Lower leg skin (tissue), 4 donors: ENCODE measurements around the gene RAG1. TPM values are rescaled to one million over a fixed set of nuclear protein-coding genes. Genes with fewer than 3 reads are reported as not detected.

Experiments
- DNase-seq, 2 donors: peaks; one replicate each; pipeline ENCODE4 v3.0.0-alpha.2; 2019; ENCODE audit warnings: low spot score in 2 of 2
- H3K4me3 ChIP-seq: fragments of 200-600 bp; sonication (generic); 2 replicates; pipeline ENCODE4 v1.5.1; 2017; ENCODE audit warnings: mild to moderate bottlenecking, low read depth; ENCODE audit not compliant: poor library complexity, severe bottlenecking
- POLR2A ChIP-seq, 2 donors: fragments of 450-650 bp; IDR thresholded peaks; one replicate each; pipeline ENCODE4 v1.6.1; 2016 to 2017; ENCODE audit warnings: antibody characterized with exemption in 2 of 2, mild to moderate bottlenecking in 1 of 2, moderate library complexity in 1 of 2
- WGBS, 2 donors: methylation state at CpG; one replicate each; pipeline ENCODE4 v1.1.5; 2018; 5-methylcytosine and 5-hydroxymethylcytosine counted together
- intact Hi-C: fragments of 100-400 bp; cut with DNase I; formaldehyde crosslinking; loops from one replicate; pipeline ENCODE4 v1.15.0; 2023; ENCODE audit warnings: low total_unique reads
- total RNA-seq, 4 donors: library from RNA; depleted of rRNA; stranded (reverse); fragments of >200 nt; gene quantifications; one replicate each; pipeline ENCODE4 v1.1.0, GENCODE V29; 2016
- TF ChIP-seq, protein P1 (sequence below), 3 donors: fragments of 450-650 bp; IDR thresholded peaks; one replicate each; pipeline ENCODE4 v1.5.1; 2016; ENCODE audit warnings: antibody characterized with exemption in 3 of 3, mild to moderate bottlenecking in 3 of 3, moderate library complexity in 2 of 3

RAG1 gene
- under 1 TPM in 3 of 4 donors, not detected in 1; 0.17 to 0.45 (median 0.39) TPM for total RNA-seq

DNA sequence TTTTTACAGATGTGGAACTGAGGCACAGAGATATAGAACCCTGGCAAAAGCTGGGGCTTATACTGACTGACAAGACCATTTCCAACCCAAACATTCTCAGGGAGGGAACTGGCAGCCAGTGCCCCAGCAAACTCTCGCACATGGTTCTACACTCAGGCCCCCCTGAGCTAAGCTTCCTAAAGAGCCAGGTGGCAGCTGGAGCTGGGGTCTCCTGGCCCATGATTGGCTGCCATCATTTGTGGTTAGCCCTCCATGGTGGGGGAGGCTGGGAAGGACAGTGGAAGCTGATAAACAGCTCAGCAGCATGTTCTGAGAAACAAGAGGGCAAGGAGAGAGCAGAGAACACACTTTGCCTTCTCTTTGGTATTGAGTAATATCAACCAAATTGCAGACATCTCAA lies at the start of gene RAG1:
Gene RAG1 (plus strand): TSS at position 314 of the 400 bp plus-strand sequence. CDS start 5,298 bp downstream, outside the sequence.
- H3K4me3 ChIP-seq = no peak within 1 kb of the TSS
- 71 to 86% methylated on average over 1 of the region's 1 CpG for WGBS, 2 donors
- DNase-seq = no peak
- intact Hi-C loops = loop anchor here (10.0 kb wide), 1 partner anchor 107 kb away; no protein-coding TSS in a partner anchor
- no peak for TF ChIP-seq POLR2A (IDR thresholded peaks at IDR 0.05)
- TF ChIP-seq, protein P1, sequence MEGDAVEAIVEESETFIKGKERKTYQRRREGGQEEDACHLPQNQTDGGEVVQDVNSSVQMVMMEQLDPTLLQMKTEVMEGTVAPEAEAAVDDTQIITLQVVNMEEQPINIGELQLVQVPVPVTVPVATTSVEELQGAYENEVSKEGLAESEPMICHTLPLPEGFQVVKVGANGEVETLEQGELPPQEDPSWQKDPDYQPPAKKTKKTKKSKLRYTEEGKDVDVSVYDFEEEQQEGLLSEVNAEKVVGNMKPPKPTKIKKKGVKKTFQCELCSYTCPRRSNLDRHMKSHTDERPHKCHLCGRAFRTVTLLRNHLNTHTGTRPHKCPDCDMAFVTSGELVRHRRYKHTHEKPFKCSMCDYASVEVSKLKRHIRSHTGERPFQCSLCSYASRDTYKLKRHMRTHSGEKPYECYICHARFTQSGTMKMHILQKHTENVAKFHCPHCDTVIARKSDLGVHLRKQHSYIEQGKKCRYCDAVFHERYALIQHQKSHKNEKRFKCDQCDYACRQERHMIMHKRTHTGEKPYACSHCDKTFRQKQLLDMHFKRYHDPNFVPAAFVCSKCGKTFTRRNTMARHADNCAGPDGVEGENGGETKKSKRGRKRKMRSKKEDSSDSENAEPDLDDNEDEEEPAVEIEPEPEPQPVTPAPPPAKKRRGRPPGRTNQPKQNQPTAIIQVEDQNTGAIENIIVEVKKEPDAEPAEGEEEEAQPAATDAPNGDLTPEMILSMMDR (IDR thresholded peaks at IDR 0.05) = no peak

DNA sequence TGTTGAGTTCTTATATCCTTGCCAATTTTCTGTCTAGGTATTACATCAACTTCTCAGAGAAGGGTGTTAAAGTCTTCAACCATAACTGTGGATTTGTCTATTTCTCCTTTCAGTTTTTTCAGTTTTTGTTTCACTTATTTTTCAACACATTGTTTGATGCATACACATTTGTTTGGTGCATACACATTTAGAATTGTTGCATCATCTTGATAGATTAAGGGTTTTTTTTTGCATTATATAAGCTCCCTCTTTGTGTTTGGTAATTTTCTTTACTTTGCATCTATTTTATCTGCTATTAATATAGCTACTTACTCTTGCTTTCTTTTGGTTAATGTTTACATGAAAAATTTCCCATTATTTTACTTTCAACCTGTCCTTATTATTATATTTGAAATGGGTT lies 37.0 kb upstream of the RAG1 start:
- intact Hi-C loops = no loop called here
- H3K4me3 ChIP-seq = no peak overlapping the region
- no peak for DNase-seq
- TF ChIP-seq, protein P1 (IDR thresholded peaks at IDR 0.05) = no peak
- no peak for TF ChIP-seq POLR2A (IDR thresholded peaks at IDR 0.05)

DNA sequence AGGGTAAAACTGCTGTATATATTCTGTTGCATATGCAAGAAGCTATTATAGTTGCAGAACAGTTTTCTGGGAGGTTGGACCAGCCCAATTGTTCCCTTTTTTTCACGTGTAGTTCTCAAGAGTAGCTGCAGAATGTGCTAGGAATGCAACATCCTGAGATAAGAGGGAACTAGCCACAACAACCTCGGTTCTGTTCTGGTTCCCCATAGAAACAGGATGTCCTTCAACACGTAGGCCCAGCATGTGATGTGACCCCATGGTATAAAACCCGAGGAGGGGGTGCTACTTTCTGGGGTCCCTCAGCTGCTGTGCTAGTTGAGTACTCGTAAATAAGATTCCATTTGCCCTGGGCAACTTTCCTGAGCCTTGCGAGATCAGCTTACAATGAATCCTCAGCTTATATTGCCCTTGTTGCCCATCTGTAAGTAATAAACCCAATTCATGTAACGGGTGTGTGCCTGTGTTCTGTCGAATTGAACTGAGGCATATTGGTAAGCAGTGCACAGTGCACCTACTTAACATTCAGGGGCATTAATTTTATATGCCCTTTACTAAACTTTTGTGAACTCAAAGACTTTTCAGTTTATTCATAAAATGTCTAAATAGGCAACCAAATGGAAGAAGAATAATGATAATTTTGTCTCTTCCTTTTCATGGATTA lies 34.7 kb upstream of the RAG1 start:
- H3K4me3 ChIP-seq = no peak overlapping the region
- intact Hi-C loops = no loop called here
- DNase-seq = no peak
- TF ChIP-seq, protein P1 (IDR thresholded peaks at IDR 0.05) = no peak
- TF ChIP-seq POLR2A (IDR thresholded peaks at IDR 0.05) = no peak
- 37 to 42% methylated on average over 8 of the region's 8 CpGs for WGBS, 2 donors

DNA sequence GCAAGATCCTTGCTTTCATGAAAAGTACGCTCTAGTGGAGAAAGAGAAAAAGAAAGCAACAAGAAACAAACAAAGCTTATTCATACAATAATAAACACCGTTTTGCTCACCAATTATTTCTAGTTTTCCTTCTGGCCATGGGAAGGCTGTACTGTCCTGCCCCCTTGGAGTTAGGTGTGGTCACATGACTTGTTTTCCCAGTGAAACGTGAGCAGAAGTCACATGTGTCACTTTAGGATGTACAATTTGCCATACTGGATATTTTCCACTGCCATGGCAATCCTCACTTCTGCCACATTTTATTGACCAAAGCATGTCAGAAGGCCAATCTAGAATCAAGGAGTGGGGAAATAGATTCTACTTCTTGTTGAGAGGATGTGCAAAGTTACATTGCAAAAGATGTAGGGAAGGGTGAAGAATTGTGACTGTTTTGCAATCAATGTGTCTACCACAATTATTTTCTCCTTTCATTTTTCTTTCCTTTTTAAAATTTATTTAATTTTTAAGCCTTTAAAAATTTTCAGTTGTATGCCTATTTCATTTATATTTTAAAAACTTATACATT lies 33.4 kb upstream of the RAG1 start:
- no peak overlapping the region for H3K4me3 ChIP-seq
- intact Hi-C loops = no loop called here
- TF ChIP-seq POLR2A (IDR thresholded peaks at IDR 0.05) = no peak
- TF ChIP-seq, protein P1 (IDR thresholded peaks at IDR 0.05) = no peak
- 73 to 76% methylated on average over 3 of the region's 3 CpGs for WGBS, 2 donors
- DNase-seq = no peak

DNA sequence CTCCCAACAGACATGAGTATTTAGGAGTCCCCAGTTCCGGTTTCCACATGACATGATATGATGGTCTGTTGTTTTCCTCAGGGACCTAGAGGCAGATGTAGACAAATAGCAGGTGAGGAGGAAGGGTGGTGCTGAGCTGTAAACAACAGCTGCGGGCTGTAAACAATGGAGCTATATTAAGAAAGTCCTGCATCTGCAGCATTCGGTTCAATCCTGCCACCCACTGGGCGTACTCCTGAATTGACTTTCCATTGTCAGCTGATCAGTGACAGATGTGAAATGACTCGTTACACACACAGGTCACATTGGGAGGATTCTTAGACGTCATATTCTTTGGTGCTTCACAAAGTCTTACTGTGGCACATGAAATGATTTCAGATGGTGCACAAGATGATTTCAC lies 26.8 kb upstream of the RAG1 start:
- H3K4me3 ChIP-seq = no peak overlapping the region
- DNase-seq = no peak
- 33 to 42% methylated on average over 6 of the region's 6 CpGs for WGBS, 2 donors
- intact Hi-C loops = no loop called here
- TF ChIP-seq, protein P1 (IDR thresholded peaks at IDR 0.05) = no peak
- TF ChIP-seq POLR2A (IDR thresholded peaks at IDR 0.05) = no peak
